ENCODE results near the gene TGFA.

- TF ChIP-seq TARDBP (IDR thresholded peaks at IDR 0.05) = no peak
- TF ChIP-seq CTBP1 (IDR thresholded peaks at IDR 0.05; ENCODE audit: borderline replicate concordance) = no peak
Measured at GRCh38 chr2:70501215-70501614, 52.4 kb downstream of the TGFA start.

Data from HEK293T (cell line).